ENCODE data around the gene LGALS3BP.

DNA sequence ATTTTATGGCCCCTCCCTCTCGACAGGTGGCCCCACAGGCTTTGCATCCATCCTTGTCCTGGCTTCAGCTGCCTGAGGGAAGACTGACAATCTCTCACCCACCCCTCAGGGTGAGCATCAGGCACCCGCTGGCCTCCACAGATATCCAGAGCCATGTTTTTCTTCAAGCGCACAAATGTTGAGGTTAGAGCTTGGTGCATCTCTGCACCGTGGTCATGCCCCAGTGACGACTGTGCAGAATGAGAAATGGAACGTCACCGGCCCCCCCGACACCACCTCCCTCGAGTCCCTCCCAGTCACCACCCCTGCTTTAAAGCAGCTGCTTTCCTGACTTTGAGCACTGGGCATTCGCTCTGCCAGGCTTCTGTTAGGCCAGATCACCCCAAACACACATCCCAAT is 34.8 kb downstream of the LGALS3BP start:
- TF ChIP-seq, protein P1, sequence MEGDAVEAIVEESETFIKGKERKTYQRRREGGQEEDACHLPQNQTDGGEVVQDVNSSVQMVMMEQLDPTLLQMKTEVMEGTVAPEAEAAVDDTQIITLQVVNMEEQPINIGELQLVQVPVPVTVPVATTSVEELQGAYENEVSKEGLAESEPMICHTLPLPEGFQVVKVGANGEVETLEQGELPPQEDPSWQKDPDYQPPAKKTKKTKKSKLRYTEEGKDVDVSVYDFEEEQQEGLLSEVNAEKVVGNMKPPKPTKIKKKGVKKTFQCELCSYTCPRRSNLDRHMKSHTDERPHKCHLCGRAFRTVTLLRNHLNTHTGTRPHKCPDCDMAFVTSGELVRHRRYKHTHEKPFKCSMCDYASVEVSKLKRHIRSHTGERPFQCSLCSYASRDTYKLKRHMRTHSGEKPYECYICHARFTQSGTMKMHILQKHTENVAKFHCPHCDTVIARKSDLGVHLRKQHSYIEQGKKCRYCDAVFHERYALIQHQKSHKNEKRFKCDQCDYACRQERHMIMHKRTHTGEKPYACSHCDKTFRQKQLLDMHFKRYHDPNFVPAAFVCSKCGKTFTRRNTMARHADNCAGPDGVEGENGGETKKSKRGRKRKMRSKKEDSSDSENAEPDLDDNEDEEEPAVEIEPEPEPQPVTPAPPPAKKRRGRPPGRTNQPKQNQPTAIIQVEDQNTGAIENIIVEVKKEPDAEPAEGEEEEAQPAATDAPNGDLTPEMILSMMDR (IDR thresholded peaks at IDR 0.05): no peak
- TF ChIP-seq POLR2A (IDR thresholded peaks at IDR 0.05): no peak

All from esophagus squamous epithelium (tissue), 4 donors.